Measurements from ENCODE around the gene GAS5. TPM values are rescaled to one million over a fixed set of nuclear protein-coding genes. Genes with fewer than 3 reads are reported as not detected.

The GAS5 gene
- total and polyA plus RNA-seq, 2 experiments from 2014 or later = 166 to 344 TPM

DNA sequence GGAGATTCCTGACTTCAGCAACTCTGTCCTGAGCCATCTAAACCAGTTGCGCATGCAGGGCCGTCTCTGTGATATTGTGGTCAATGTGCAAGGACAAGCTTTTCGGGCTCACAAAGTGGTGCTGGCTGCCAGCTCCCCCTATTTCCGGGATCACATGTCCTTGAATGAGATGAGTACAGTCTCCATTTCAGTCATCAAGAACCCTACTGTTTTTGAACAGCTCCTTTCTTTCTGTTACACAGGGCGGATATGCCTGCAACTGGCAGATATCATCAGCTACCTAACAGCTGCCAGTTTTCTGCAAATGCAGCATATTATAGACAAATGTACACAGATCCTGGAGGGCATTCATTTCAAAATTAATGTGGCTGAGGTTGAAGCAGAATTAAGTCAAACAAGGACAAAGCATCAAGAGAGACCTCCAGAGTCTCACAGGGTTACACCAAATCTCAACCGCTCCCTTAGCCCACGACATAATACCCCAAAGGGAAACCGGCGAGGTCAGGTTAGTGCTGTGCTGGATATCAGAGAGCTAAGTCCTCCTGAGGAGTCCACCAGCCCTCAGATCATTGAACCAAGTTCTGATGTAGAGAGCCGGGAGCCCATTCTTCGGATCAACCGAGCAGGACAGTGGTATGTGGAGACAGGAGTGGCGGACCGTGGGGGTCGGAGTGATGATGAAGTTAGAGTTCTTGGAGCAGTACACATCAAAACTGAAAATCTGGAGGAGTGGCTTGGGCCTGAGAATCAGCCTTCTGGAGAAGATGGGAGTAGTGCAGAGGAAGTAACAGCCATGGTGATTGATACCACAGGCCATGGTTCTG is 2.7 kb upstream of the GAS5 start:
- no peak overlapping the region for H3K4me2 ChIP-seq (ENCODE audit: unreplicated experiment)
- no peak overlapping the region for H3K9ac ChIP-seq
- H3K9me3 ChIP-seq (ENCODE audit: low read depth) = no peaks in the 10 kb centered on the region
- no peak overlapping the region for H3K27ac ChIP-seq
- WGBS, 2 experiments (ENCODE audit: low coverage in 1 of 2, low lambda C conversion rate in 2 of 2, missing lambda C conversion rate in 2 of 2) = 88 to 92% methylated on average over 15 of the region's 15 CpGs
- H3K36me3 ChIP-seq (ENCODE audit: low read depth) = peaks cover 25% of the 10 kb centered on the region
- DNase-seq = no peak
- H3K79me2 ChIP-seq (ENCODE audit: insufficient read depth) = peaks cover 47% of the 10 kb centered on the region
- H3K4me1 ChIP-seq (ENCODE audit: insufficient read depth) = peaks cover 19% of the 10 kb centered on the region; the same call in 1 of the 2 replicates
- peaks cover 16% of the 10 kb centered on the region for H4K20me1 ChIP-seq (ENCODE audit: insufficient read depth)
- H3K27me3 ChIP-seq (replicated peaks; ENCODE audit: insufficient read depth) = no peaks in the 10 kb centered on the region
- in situ Hi-C loops (cut with MboI) = no loop called here
- H3K4me3 ChIP-seq = no peak overlapping the region
- TF ChIP-seq EZH2 (IDR thresholded peaks at IDR 0.05; ENCODE audit: insufficient read depth, poor library complexity, severe bottlenecking) (no peak), EZH2phosphoT487 (IDR thresholded peaks at IDR 0.05; ENCODE audit: insufficient read depth, low read depth) (no peak)
- H2AFZ ChIP-seq = no peak overlapping the region
- H3F3A ChIP-seq (ENCODE audit: insufficient read depth) = peaks cover 35% of the 10 kb centered on the region
- H3K9me2 ChIP-seq (ENCODE audit: insufficient read depth) = no peaks in the 10 kb centered on the region

GRCh38 chr1:173869021-173869359 is 1.2 kb upstream of the GAS5 start:
- H3K4me2 ChIP-seq (ENCODE audit: unreplicated experiment) = peak overlapping the region; percentile 94
- peaks cover 40% of the 10 kb centered on the region for H3K36me3 ChIP-seq (ENCODE audit: low read depth)
- no peak for DNase-seq
- H3K27ac ChIP-seq = peak overlapping the region; percentile 85
- peak overlapping the region; percentile 85 for H2AFZ ChIP-seq
- peaks cover 19% of the 10 kb centered on the region for H4K20me1 ChIP-seq (ENCODE audit: insufficient read depth)
- H3F3A ChIP-seq (ENCODE audit: insufficient read depth) = peaks cover 50% of the 10 kb centered on the region
- H3K9me2 ChIP-seq (ENCODE audit: insufficient read depth) = no peaks in the 10 kb centered on the region
- in situ Hi-C loops (cut with MboI) = no loop called here
- 1 to 2% methylated on average over 5 of the region's 5 CpGs for WGBS, 2 experiments (ENCODE audit: low coverage in 1 of 2, low lambda C conversion rate in 2 of 2, missing lambda C conversion rate in 2 of 2)
- peak overlapping the region; percentile 94 for H3K9ac ChIP-seq
- TF ChIP-seq EZH2phosphoT487 (IDR thresholded peaks at IDR 0.05; ENCODE audit: insufficient read depth, low read depth) = no peak
- TF ChIP-seq EZH2 (IDR thresholded peaks at IDR 0.05; ENCODE audit: insufficient read depth, poor library complexity, severe bottlenecking) = no peak
- no peaks in the 10 kb centered on the region for H3K9me3 ChIP-seq (ENCODE audit: low read depth)
- H3K4me1 ChIP-seq (ENCODE audit: insufficient read depth) = peaks cover 26% of the 10 kb centered on the region; the same call in 1 of the 2 replicates
- H3K4me3 ChIP-seq = peak overlapping the region; percentile 93
- peaks cover 53% of the 10 kb centered on the region for H3K79me2 ChIP-seq (ENCODE audit: insufficient read depth)
- H3K27me3 ChIP-seq (replicated peaks; ENCODE audit: insufficient read depth) = no peaks in the 10 kb centered on the region

GRCh38 chr1:173868266-173869020 is 654 bp upstream of the GAS5 start, which contains the start of gene ZBTB37:
TSS of gene ZBTB37 (plus strand) at chr1:173868380. CDS start at chr1:173870226, 1,846 bp downstream.
- H3K9me2 ChIP-seq (ENCODE audit: insufficient read depth) = no peaks in the 10 kb centered on the region

GRCh38 chr1:173867141-173867752 is 542 bp downstream of the GAS5 start:
- no peak for TF ChIP-seq EZH2 (IDR thresholded peaks at IDR 0.05; ENCODE audit: insufficient read depth, poor library complexity, severe bottlenecking)
- TF ChIP-seq EZH2phosphoT487 (IDR thresholded peaks at IDR 0.05; ENCODE audit: insufficient read depth, low read depth) = no peak
- in situ Hi-C loops (cut with MboI) = no loop called here

More at GRCh38 chr1:173868266-173869020, 654 bp upstream of the GAS5 start, which contains the start of gene ZBTB37:
- H3K79me2 ChIP-seq (ENCODE audit: insufficient read depth) = peaks cover 53% of the 10 kb centered on the region
- peaks cover 45% of the 10 kb centered on the region for H3K36me3 ChIP-seq (ENCODE audit: low read depth)
- no peaks in the 10 kb centered on the region for H3K9me3 ChIP-seq (ENCODE audit: low read depth)
- peaks cover 26% of the 10 kb centered on the region; the same call in 1 of the 2 replicates for H3K4me1 ChIP-seq (ENCODE audit: insufficient read depth)
- peak within 1 kb of the TSS; percentile 93 for H3K4me3 ChIP-seq
- 2% methylated on average over 28 to 53 of the region's 53 CpGs for WGBS, 2 experiments (ENCODE audit: low coverage in 1 of 2, low lambda C conversion rate in 2 of 2, missing lambda C conversion rate in 2 of 2)
- in situ Hi-C loops (cut with MboI) = no loop called here
- no peaks in the 10 kb centered on the region for H3K27me3 ChIP-seq (replicated peaks; ENCODE audit: insufficient read depth)
- peak within 1 kb of the TSS; percentile 85 for H2AFZ ChIP-seq
- TF ChIP-seq EZH2 (IDR thresholded peaks at IDR 0.05; ENCODE audit: insufficient read depth, poor library complexity, severe bottlenecking) (no peak), EZH2phosphoT487 (IDR thresholded peaks at IDR 0.05; ENCODE audit: insufficient read depth, low read depth) (no peak)
- peaks cover 19% of the 10 kb centered on the region for H4K20me1 ChIP-seq (ENCODE audit: insufficient read depth)
- H3K27ac ChIP-seq = peak within 1 kb of the TSS; percentile 85
- H3K4me2 ChIP-seq (ENCODE audit: unreplicated experiment) = peak within 1 kb of the TSS; percentile 98
- DNase-seq = peak; percentile 74
- peak within 1 kb of the TSS; percentile 94 for H3K9ac ChIP-seq
- H3F3A ChIP-seq (ENCODE audit: insufficient read depth) = peaks cover 55% of the 10 kb centered on the region

More at GRCh38 chr1:173867141-173867752, 542 bp downstream of the GAS5 start:
- Histone ChIP-seq H3K9ac (peak overlapping the region; percentile 94), H3K79me2 (ENCODE audit: insufficient read depth) (peaks cover 44% of the 10 kb centered on the region), H3K9me2 (ENCODE audit: insufficient read depth) (no peaks in the 10 kb centered on the region), H3K4me2 (ENCODE audit: unreplicated experiment) (peak overlapping the region; percentile 98), H3K4me3 (peak overlapping the region; percentile 93), H3K9me3 (ENCODE audit: low read depth) (no peaks in the 10 kb centered on the region), H4K20me1 (ENCODE audit: insufficient read depth) (peaks cover 19% of the 10 kb centered on the region), H3K27me3 (replicated peaks; ENCODE audit: insufficient read depth) (no peaks in the 10 kb centered on the region), H3K27ac (peak overlapping the region; percentile 85), H3F3A (ENCODE audit: insufficient read depth) (peaks cover 67% of the 10 kb centered on the region), H3K4me1 (ENCODE audit: insufficient read depth) (peaks cover 26% of the 10 kb centered on the region; the same call in 1 of the 2 replicates), H3K36me3 (ENCODE audit: low read depth) (peaks cover 54% of the 10 kb centered on the region), H2AFZ (0 out of 2 replicates have a peak overlapping the region, but pooled peaks have one; percentile 21)
- no peak for DNase-seq
- WGBS, 2 experiments (ENCODE audit: low coverage in 1 of 2, low lambda C conversion rate in 2 of 2, missing lambda C conversion rate in 2 of 2) = 4 to 6% methylated on average over 32 of the region's 32 CpGs

Data from GM23248 (cell line).